Sigmoid colon (tissue), 7 donors: ENCODE data around the gene JAZF1. TPM values are rescaled to one million over a fixed set of nuclear protein-coding genes. Genes with fewer than 3 reads are reported as not detected.

Experiments
- DNase-seq: peaks from one replicate; pipeline ENCODE4 v3.0.0-alpha.2; 2019
- H3K27ac ChIP-seq, 4 donors: fragments of 200-600 bp; sonication (generic); one replicate each; pipeline ENCODE4 v1.5.1; 2016 to 2019; ENCODE audit warnings: mild to moderate bottlenecking in 1 of 4
- H3K27me3 ChIP-seq, 3 donors: fragments of 200-600 bp; sonication (generic); one replicate each; pipeline ENCODE4 v1.5.1; 2019; ENCODE audit warnings: mild to moderate bottlenecking in 1 of 3
- H3K36me3 ChIP-seq, 4 donors: fragments of 200-600 bp; sonication (generic); one replicate each; pipeline ENCODE4 v1.5.1; 2016 to 2019
- H3K4me1 ChIP-seq, 4 donors: fragments of 200-600 bp; sonication (generic); one replicate each; pipeline ENCODE4 v1.5.1; 2017 to 2019
- H3K4me3 ChIP-seq, 4 donors: fragments of 200-600 bp; sonication (generic); one replicate each; pipeline ENCODE4 v1.5.1; 2017 to 2019; ENCODE audit warnings: mild to moderate bottlenecking in 2 of 4, moderate library complexity in 1 of 4
- H3K9me3 ChIP-seq, 4 donors: fragments of 200-600 bp in 3 of 4; sonication (generic) in 3 of 4; one replicate each; pipeline versions ENCODE4 v1.5.1 to v1.6.1; 2013 to 2019
- CTCF ChIP-seq, 4 experiments: fragments of 450-650 bp in 3 of 4; fragments of 200-600 bp in 1 of 4; IDR thresholded peaks; one replicate each; pipeline ENCODE4 v1.5.1; 2016 to 2019; ENCODE audit warnings: antibody characterized with exemption in 4 of 4, mild to moderate bottlenecking in 3 of 4, moderate library complexity in 2 of 4
- EP300 ChIP-seq, 4 donors: sonication (generic); formaldehyde crosslinking; IDR thresholded peaks; one replicate each; pipeline ENCODE4 v1.6.1; 2017; ENCODE audit warnings: antibody characterized with exemption in 4 of 4
- POLR2A ChIP-seq, 2 donors: fragments of 450-650 bp; IDR thresholded peaks; one replicate each; pipeline ENCODE4 v1.6.1; 2016; ENCODE audit warnings: antibody characterized with exemption in 2 of 2, mild to moderate bottlenecking in 2 of 2, moderate library complexity in 2 of 2
- POLR2AphosphoS5 ChIP-seq, 4 donors: sonication (generic); formaldehyde crosslinking; IDR thresholded peaks; one replicate each; pipeline ENCODE4 v1.6.1; 2017; ENCODE audit warnings: antibody characterized with exemption in 4 of 4
- WGBS, 2 donors: extraction: QIAGEN DNeasy Blood & Tissue Kit; methylation state at CpG; one replicate each; pipeline ENCODE4 v1.1.7; 2013; 5-methylcytosine and 5-hydroxymethylcytosine counted together
- intact Hi-C: fragments of 100-400 bp; cut with DNase I; formaldehyde crosslinking; loops from one replicate; pipeline ENCODE4 v1.15.1; 2023
- polyA plus RNA-seq, 3 donors: library from polyadenylated mRNA; stranded (reverse); fragments of 200-250 nt; gene quantifications; one replicate each; pipeline ENCODE4 v1.2.3, GENCODE V29; 2013
- total RNA-seq, 4 donors: library from RNA; depleted of rRNA; stranded (reverse); fragments of >200 nt; gene quantifications; one replicate each; pipeline ENCODE4 v1.1.0, GENCODE V29; 2016
- donor health status: healthy with polysubstance abuse.
- donor health status: Bipolar disorder and iron deficiency.
- donor health status: healthy.

Gene JAZF1
- total and polyA plus RNA-seq, 7 donors: 4.2 to 59.6 (median 46.4) TPM

GRCh38 chr7:27948861-27949260 lies 231.7 kb downstream of the JAZF1 start:
- no peak for TF ChIP-seq POLR2A (IDR thresholded peaks at IDR 0.05)
- TF ChIP-seq CTCF (IDR thresholded peaks at IDR 0.05): no peak
- TF ChIP-seq POLR2AphosphoS5 (IDR thresholded peaks at IDR 0.05): no peak
- no peak for TF ChIP-seq EP300 (IDR thresholded peaks at IDR 0.05)
- no peaks in the 10 kb centered on the region for H3K9me3 ChIP-seq
- no peaks in the 10 kb centered on the region for H3K36me3 ChIP-seq
- H3K4me3 ChIP-seq: no peak overlapping the region
- intact Hi-C loops: no loop called here
- H3K27ac ChIP-seq: no peak overlapping the region
- 91 to 92% methylated on average over 3 of the region's 3 CpGs for WGBS, 2 donors
- no peak for DNase-seq
- H3K4me1 ChIP-seq: peaks cover 0 to 56% (median 41%) of the 10 kb centered on the region in 4 donors
- H3K27me3 ChIP-seq: no peaks in the 10 kb centered on the region

DNA sequence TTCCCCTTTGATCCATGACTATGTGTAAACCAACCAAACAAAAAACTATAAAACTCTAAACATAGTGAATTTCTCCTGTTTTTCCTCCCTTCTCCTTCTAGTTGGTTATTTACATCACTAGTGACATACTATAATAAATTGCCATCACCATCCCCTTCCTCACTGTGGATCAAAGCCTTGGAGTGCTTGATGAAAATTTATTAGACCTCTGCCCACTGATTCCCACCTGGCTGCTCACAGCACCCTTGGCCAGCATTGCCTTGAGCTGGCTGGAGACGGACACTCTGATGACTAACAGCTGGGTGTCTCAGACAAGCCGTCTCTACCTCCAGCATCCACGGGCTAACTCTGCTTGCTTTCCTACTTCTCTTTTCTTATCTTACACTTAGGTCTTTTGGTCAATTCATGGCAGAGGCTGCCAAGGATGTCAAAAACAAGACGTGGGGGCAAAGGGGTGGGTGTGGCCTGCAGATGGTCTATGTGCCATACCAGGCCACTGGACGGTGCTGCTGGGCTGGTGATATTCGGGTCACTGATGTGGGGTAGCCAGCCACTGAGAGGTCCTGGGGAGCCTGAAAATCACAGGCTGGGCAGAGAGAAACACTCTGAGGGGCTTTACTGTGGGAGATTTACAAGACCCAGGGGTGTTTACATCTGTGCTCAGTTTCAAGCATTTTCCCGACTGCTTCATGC lies 232.9 kb downstream of the JAZF1 start:
- Histone ChIP-seq H3K9me3 (no peaks in the 10 kb centered on the region), H3K27ac (peak overlapping the region in 1 of 4 donors; percentile 34), H3K4me3 (no peak overlapping the region), H3K27me3 (no peaks in the 10 kb centered on the region), H3K4me1 (peaks cover 0 to 58% (median 38%) of the 10 kb centered on the region in 4 donors), H3K36me3 (no peaks in the 10 kb centered on the region)
- TF ChIP-seq EP300 (IDR thresholded peaks at IDR 0.05): no peak
- TF ChIP-seq POLR2AphosphoS5 (IDR thresholded peaks at IDR 0.05): peak in 2 of 4 donors; percentile 31 to 50
- TF ChIP-seq CTCF (IDR thresholded peaks at IDR 0.05): no peak
- TF ChIP-seq POLR2A (IDR thresholded peaks at IDR 0.05): no peak
- intact Hi-C loops: no loop called here
- 71 to 75% methylated on average over 7 of the region's 7 CpGs for WGBS, 2 donors
- DNase-seq: no peak

DNA sequence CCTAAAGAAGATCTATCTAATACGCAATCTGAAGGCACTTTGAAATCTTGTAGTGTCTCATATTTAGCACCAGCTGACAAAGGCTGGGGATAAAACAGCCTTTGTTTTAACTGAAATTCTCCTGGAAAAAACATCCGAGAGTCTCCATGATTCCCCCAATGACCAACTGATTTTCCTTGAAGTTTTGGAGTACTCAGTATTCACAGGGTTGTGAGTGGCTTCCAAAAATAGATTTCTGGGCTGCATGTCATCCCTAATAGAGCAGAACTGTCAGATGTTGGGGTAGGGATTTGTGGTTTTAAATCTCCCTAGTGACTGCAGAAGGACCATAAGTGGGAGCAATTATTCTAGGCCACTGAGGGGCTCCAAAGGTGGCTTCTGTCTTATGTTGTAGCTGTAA lies 234.2 kb downstream of the JAZF1 start:
- H3K4me1 ChIP-seq: peaks cover 0 to 58% (median 38%) of the 10 kb centered on the region in 4 donors
- H3K27ac ChIP-seq: peak overlapping the region in 2 of 4 donors; percentile 16 to 34
- no peak for DNase-seq
- TF ChIP-seq POLR2A (IDR thresholded peaks at IDR 0.05): no peak
- no peak for TF ChIP-seq EP300 (IDR thresholded peaks at IDR 0.05)
- TF ChIP-seq CTCF (IDR thresholded peaks at IDR 0.05): no peak
- no peak for TF ChIP-seq POLR2AphosphoS5 (IDR thresholded peaks at IDR 0.05)
- WGBS, 2 donors: 93 to 96% methylated on average over 2 of the region's 2 CpGs
- no peak overlapping the region for H3K4me3 ChIP-seq
- intact Hi-C loops: no loop called here
- no peaks in the 10 kb centered on the region for H3K36me3 ChIP-seq
- no peaks in the 10 kb centered on the region for H3K27me3 ChIP-seq
- H3K9me3 ChIP-seq: no peaks in the 10 kb centered on the region

- DNase-seq: no peak
- Histone ChIP-seq H3K27ac (peak overlapping the region in 2 of 4 donors; percentile 23 to 38), H3K4me1 (peaks cover 0 to 58% (median 37%) of the 10 kb centered on the region in 4 donors), H3K27me3 (no peaks in the 10 kb centered on the region), H3K36me3 (no peaks in the 10 kb centered on the region), H3K4me3 (no peak overlapping the region), H3K9me3 (no peaks in the 10 kb centered on the region)
- TF ChIP-seq POLR2AphosphoS5 (IDR thresholded peaks at IDR 0.05) (no peak), CTCF (IDR thresholded peaks at IDR 0.05) (no peak), POLR2A (IDR thresholded peaks at IDR 0.05) (no peak), EP300 (IDR thresholded peaks at IDR 0.05) (no peak)
- 89 to 90% methylated on average over 10 of the region's 10 CpGs for WGBS, 2 donors
- intact Hi-C loops: no loop called here
Measured at GRCh38 chr7:27945058-27945795, 235.4 kb downstream of the JAZF1 start.
